Left cardiac atrium (tissue), 4 donors: Measurements from ENCODE around the gene OSBPL5. TPM values are rescaled to one million over a fixed set of nuclear protein-coding genes. Genes with fewer than 3 reads are reported as not detected.

Source experiments
- ATAC-seq, 2 donors: fragments of 200-7000 bp; cut with Tn5 transposase; one replicate each; pipeline ENCODE4 v1.9.1; 2020; ENCODE audit warnings: mild to moderate bottlenecking in 2 of 2, moderate library complexity in 2 of 2
- DNase-seq: peaks from one replicate; pipeline ENCODE4 v3.0.0-alpha.2; 2020
- intact Hi-C, 2 donors: fragments of 100-400 bp; cut with DNase I; formaldehyde crosslinking; loops; one replicate each; pipeline versions ENCODE4 v1.14.1 to v1.15.1; 2022 to 2023
- total RNA-seq, 2 donors: library from RNA; stranded (reverse); fragmentation: NEBNext Ultra II Directional; extraction: Animal tissue kit (Norgen Biotek cat#: 25700); gene quantifications; one replicate each; pipeline ENCODE4 v1.2.1, GENCODE V29; 2021
- donor health status: DM: no; HTN: yes; CAD: no.
- donor health status: DM: no; HTN: yes; CAD: no; lungs with severe emphysema.
- donor health status: DM: yes; HTN: yes; CAD: no.
- donor health status: Dilated cardiomyopathy.

Gene OSBPL5
- total RNA-seq, 2 donors from 2014 or later = 17.3 to 21.0 TPM

- intact Hi-C loops = no loop called here
- no peak for ATAC-seq
- peak; percentile 18 for DNase-seq
Observed at GRCh38 chr11:3167143-3168119, 2.3 kb upstream of the OSBPL5 start.

- intact Hi-C loops = no loop called here
- DNase-seq (peak; percentile 14), ATAC-seq (no peak)
Observed at GRCh38 chr11:3166268-3167142, 1.4 kb upstream of the OSBPL5 start.

- intact Hi-C loops = no loop called here
- DNase-seq (peak; percentile 19), ATAC-seq (no peak)
Observed at GRCh38 chr11:3165916-3166267, 782 bp upstream of the OSBPL5 start.

- ATAC-seq (peak; percentile 3 to 14), DNase-seq (peak; percentile 40)
- intact Hi-C loops = loop anchor here in 1 of 2 donors (5.0 kb wide), 1 partner anchor 37 kb away; no protein-coding TSS in a partner anchor
Observed at GRCh38 chr11:3164552-3165151, 458 bp downstream of the OSBPL5 start.

GRCh38 chr11:3164138-3164551 is 965 bp downstream of the OSBPL5 start:
- ATAC-seq = no peak
- intact Hi-C loops = loop anchor here in 1 of 2 donors (5.0 kb wide), 1 partner anchor 37 kb away; no protein-coding TSS in a partner anchor
- DNase-seq = peak; percentile 33

- no peak for ATAC-seq
- intact Hi-C loops = loop anchor here in 1 of 2 donors (5.0 kb wide), 1 partner anchor 36 kb away; no protein-coding TSS in a partner anchor
- peak; percentile 17 for DNase-seq
Observed at GRCh38 chr11:3163241-3163981, 1.7 kb downstream of the OSBPL5 start.

- ATAC-seq = no peak
- DNase-seq = peak; percentile 14
- intact Hi-C loops = loop anchor here in 1 of 2 donors (5.0 kb wide), 1 partner anchor 35 kb away; no protein-coding TSS in a partner anchor
Observed at GRCh38 chr11:3162410-3163240, 2.5 kb downstream of the OSBPL5 start.

GRCh38 chr11:3161720-3162409 is 3.2 kb downstream of the OSBPL5 start:
- intact Hi-C loops = loop anchor here in 1 of 2 donors (5.0 kb wide), 1 partner anchor 35 kb away; no protein-coding TSS in a partner anchor
- DNase-seq = peak; percentile 14
- ATAC-seq = no peak

- intact Hi-C loops = loop anchor here in 1 of 2 donors (5.0 kb wide), 1 partner anchor 34 kb away; no protein-coding TSS in a partner anchor
- ATAC-seq (no peak), DNase-seq (peak; percentile 28)
Observed at GRCh38 chr11:3161309-3161708, 3.8 kb downstream of the OSBPL5 start.

GRCh38 chr11:3160252-3161031 is 4.7 kb downstream of the OSBPL5 start:
- intact Hi-C loops = loop anchor here in 1 of 2 donors (5.0 kb wide), 1 partner anchor 33 kb away; no protein-coding TSS in a partner anchor
- ATAC-seq = peak; percentile 81 to 84

GRCh38 chr11:3159296-3160190 is 5.6 kb downstream of the OSBPL5 start:
- peak; percentile 6 to 20 for ATAC-seq
- intact Hi-C loops = loop anchor here in 1 of 2 donors (5.0 kb wide), 1 partner anchor 32 kb away; no protein-coding TSS in a partner anchor
- peak; percentile 70 for DNase-seq

More at GRCh38 chr11:3160252-3161031, 4.7 kb downstream of the OSBPL5 start:
- DNase-seq = peak; percentile 92

- intact Hi-C loops = no loop called here
- no peak for ATAC-seq
- DNase-seq = no peak
Observed at GRCh38 chr11:3158821-3159220, 6.3 kb downstream of the OSBPL5 start.

- DNase-seq (peak; percentile 8), ATAC-seq (no peak)
- intact Hi-C loops = no loop called here
Observed at GRCh38 chr11:3158131-3158591, 6.9 kb downstream of the OSBPL5 start.

GRCh38 chr11:3157381-3158130 is 7.6 kb downstream of the OSBPL5 start:
- DNase-seq (peak; percentile 18), ATAC-seq (no peak)
- intact Hi-C loops = no loop called here
